OCI-LY1 (cell line): ENCODE data around the gene ANKRD52.

Experiments used
- CTCF ChIP-seq: fragments of 200-600 bp; sonication (generic), shearing (Covaris generic); IDR thresholded peaks from 2 replicates; pipeline ENCODE4 v1.5.1; 2017; ENCODE audit warnings: mild to moderate bottlenecking, antibody characterized with exemption, low read length, moderate library complexity, mixed read lengths
- EZH2 ChIP-seq: fragments of 200-600 bp; sonication (generic), shearing (Covaris generic); IDR thresholded peaks from 2 replicates; pipeline ENCODE4 v1.8.0; 2017; ENCODE audit warnings: borderline replicate concordance, mixed run types, mild to moderate bottlenecking, antibody characterized with exemption, low read length, moderate library complexity, mixed read lengths

- TF ChIP-seq CTCF, result no peak
- no peak for TF ChIP-seq EZH2
These were observed 2.2 kb upstream of the ANKRD52 start for GRCh38 chr12:56260380-56260779.
